Measurements from ENCODE around the gene TP63.

Gene TP63

DNA sequence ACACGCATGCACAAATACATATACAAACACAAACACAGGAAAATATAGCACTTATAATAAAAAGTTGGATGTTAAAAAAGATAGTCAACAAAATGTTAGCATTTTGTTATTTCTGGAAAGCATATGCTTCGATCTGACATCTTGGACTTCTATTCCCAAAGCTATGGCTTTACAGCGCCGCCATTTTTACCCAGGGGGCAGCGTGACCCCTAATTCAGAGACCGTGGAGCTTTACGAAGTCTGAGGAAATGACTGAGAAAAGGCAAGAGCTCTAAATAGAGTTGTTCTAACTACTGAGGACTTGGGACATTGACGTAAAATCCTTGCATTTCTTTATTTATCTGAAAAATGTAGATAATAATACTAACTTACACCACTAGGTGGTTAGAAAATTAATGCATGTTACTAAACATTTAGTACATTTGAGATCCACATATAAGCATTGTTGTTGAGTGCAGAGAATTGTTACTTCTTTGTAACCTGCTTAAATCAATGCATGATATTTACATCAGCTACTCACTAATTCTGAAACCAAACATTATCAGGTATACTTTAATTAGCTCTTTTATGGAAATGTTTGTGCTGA, 155.4 kb downstream of the TP63 start:
- DNase-seq = no peak

DNA sequence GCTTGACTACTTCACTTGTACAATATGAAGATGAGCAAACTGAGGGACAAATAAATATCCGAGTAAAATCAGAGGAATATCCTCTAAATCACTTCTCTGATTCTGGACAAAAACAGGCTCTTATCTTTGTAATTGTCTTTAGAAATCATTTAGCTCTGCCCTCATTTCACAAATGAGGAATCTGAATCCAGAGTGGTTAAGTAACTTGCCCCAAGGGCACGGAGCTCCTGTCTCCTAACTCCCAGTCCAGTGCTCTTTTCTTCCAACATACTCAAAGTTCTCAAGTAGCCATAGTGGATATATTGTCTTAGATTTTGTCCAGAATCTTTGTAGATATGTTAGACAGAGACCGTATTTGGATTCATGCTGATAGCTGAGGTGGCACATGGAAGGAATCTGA, 156.0 kb downstream of the TP63 start:
- no peak for DNase-seq

- DNase-seq = no peak
Measured at GRCh38 chr3:189787632-189788031, 156.4 kb downstream of the TP63 start.

- no peak for DNase-seq
Measured at GRCh38 chr3:189789432-189789831, 158.2 kb downstream of the TP63 start.

GRCh38 chr3:189790658-189791057, 159.5 kb downstream of the TP63 start:
- DNase-seq = no peak

GRCh38 chr3:189792046-189792929, 161.1 kb downstream of the TP63 start:
- no peak for DNase-seq

DNA sequence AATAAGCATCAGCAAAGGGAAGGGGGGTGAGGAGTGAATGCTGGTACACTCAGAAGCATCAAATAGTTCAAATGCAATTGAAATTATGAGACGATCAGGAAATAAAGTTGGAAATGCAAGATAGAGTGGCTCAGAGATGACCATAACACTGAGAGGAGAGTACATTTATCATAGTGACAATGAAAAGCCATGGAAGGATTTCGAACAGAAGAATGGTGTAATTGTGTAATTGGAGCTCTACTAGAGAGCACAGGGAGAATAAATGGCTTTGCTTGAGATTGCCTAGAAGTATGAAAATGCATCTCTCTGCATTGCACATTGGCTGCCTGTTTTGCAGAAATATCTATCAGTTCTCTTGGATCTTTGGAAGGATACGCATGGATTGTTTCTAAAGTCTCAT, 163.3 kb downstream of the TP63 start:
- DNase-seq = no peak

DNA sequence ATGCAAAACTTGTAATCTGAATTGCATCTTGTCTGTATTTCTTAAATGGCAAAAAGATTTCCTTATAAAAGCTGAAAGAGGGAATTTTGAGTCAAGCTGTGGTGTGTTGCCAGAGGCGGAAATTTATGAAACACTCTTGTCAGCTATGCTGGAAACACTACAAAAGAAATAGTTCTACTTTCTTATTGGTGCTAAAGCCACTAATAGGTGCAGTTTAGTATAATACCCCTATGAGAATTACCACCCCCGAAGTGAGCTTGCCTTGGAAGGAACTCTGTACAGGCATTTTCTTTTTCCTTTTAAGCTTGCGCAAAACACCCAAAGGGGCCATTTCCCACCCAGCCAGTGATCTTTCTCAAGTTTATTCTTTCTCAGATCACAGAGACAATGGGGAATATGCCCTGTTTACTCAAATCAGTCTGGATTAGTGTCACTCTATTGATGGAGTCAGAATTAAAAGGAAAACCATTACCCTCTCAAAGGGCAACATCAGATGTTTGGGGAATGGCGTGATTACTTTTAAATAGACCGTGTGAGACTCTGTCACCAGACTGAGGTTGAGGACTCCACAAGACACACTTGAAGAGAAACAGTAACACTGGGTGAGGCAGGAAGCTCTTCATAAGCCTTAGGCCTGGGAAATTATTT, 166.0 kb downstream of the TP63 start:
- no peak for DNase-seq

GRCh38 chr3:189799366-189799765, 168.2 kb downstream of the TP63 start:
- DNase-seq = no peak

DNA sequence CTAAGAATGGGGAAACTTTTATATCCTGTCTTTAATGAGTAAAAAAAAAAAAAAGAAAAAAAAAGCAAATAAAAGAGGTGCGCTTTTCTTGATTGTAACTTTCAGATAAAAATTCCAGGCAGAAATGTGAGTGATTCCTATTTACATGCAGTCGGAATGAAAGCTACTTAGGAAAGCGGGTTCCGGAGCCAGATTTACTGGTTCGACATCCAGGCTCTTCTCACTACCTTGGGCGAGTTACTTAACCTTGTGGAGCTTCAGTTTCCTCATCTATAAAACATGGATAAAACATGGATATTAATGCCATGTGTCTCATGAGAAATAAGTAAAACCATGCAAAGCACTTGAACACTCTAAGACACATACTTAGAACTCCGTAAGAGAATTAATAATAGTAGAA, 169.2 kb downstream of the TP63 start:
- DNase-seq = no peak

GRCh38 chr3:189803254-189803653, 172.1 kb downstream of the TP63 start:
- no peak for DNase-seq

GRCh38 chr3:189805375-189806067, 174.3 kb downstream of the TP63 start:
- DNase-seq = no peak

DNA sequence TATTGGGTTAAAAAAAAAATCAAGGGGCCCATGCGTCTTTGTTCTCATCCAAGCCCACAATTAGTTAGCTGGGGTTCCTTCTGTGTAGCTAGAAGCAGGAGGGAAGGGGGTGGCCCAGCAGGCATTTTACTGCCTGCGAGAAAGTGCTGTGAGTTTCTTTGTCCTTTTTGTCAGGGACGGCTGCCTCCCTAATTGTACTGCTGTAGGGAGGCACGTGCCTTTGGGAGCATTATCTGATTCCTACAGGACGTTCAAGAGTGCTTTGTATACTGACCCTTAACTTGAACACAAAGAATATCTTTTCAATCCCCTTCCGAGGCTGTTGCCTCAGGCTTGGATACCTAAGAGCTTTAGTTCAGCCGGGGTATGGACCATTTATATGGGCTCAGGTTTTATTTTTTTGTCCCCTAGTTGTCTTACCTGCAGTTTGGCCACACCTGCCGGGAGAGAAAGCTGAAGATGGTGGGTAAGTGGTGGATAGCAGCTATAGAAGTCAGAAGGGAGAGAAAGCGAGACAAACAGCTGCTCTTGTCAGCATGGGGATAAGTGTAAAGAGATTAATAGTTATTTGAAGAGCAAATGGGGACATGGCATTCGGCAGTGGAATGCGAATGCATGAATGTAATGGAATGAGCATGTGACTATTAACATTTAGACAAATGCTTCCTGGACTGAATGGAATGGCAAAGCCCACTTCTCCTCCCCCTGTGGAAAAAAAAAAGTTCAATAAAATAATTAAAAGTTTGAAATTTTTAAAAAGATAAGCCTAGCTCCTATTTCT, 175.2 kb downstream of the TP63 start:
- DNase-seq = no peak

GRCh38 chr3:189808246-189809007, 177.2 kb downstream of the TP63 start:
- DNase-seq = no peak

DNA sequence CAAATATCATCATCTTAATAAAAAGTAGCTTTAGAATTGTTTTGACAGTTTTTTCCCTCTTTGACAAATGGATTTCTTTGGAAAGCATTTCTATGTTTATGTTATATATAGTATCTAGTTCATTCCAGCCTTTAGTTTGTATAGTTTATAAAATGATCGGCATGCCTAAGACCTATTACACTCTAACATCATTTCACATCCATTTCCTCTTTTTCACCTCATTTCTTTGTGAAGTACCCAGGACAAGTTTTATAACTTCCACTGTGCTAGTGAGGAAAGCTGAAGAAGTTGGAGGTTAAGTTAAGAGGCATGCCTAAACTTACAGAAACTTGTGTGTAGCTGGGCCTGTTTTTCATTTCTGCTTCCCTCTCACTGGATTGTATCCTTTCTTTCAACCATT, 178.4 kb downstream of the TP63 start:
- DNase-seq = no peak

DNA sequence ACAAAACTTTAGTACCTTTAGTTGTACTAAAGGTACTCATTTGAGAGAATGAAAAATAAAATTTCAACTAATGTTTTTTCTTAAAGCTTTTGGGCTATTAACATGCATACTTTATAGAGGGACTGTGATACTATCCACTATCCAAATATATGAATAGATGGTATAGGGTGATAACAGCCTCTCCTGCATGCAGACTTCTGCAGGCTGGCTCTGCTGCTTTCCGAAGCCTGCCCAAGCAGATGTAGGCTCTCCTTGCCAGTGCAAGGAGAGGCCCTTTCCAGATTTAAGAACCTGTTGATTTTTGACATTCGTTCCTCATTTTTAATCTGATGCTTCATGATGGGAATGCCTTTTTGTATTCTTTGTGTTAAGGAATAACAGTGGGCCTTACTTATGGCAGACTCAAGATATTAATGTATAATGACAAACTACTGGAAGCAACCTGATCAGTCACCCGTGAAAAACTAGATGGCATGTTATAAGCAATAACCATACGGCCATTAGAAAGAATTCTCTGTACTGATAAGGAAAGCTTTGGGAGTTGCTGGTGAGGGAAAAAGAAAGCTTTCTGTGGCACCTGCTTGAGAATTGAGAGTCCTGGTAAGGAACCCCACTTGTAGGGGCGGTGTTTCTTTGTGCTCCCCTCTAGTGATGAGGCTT, 181.7 kb downstream of the TP63 start:
- no peak for DNase-seq

- no peak for DNase-seq
Measured at GRCh38 chr3:189813647-189814240, 182.6 kb downstream of the TP63 start.

DNA sequence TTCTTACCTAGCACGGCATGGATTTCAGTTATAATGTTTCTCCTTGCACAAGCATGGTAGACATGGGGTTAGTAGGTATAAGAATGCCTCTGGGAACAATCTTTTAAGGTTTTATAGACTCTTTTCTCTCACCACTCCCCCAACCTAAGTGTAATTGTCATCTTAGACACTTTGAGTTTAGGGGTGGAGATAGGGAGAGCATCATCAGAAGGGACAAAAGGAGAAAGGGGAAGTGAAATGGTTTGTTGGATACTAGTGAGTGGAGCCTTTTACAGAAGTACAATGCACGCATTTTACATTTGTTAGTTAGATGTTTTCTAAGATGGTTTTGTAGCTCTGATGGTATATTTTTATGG, 189.2 kb downstream of the TP63 start:
- no peak for DNase-seq

DNA sequence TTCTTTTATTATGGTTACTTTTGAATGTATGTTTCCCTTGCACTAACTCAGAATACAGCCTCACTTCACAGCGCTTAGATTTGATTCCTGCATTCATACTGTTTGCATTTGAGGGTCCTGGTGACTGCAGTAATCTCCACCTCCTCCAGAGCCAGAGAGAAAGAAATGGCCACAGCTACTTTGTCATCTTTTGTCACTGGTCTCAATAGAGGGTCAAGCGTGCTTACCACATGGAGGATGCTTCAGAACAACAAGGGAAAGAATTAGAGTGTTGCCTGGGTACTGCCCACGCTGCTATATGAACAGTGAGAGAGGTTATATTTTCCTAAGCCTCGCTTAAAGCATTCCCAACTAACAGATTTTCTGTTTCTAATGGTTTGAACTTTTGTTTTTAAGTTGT, 190.1 kb downstream of the TP63 start:
- no peak for DNase-seq

- DNase-seq = no peak
Measured at GRCh38 chr3:189822726-189823125, 191.5 kb downstream of the TP63 start.

All from amniotic stem cell (primary cell).